Activated CD4-positive, alpha-beta T cell treated with anti-CD3 and anti-CD28 coated beads, Interleukin-2, amount 50 U/mL, for 24 hours (primary cell): ENCODE data around the gene NAT16.
"Not testable (repeated sequence)": the region's sequence is repeated elsewhere in the genome, so short reads cannot be mapped to it uniquely, and the experiment has no call there.

ENCODE experiments used
- DNase-seq, 2 donors: peaks; one replicate each; pipeline ENCODE4 v3.0.0-alpha.2; 2020; ENCODE audit warnings: low read depth in 1 of 2, low spot score in 1 of 2

The NAT16 gene

GRCh38 chr7:101128040-101128834, 51.9 kb downstream of the NAT16 start:
- DNase-seq: no peak

- DNase-seq: no peak
Measured at GRCh38 chr7:101127460-101128039, 52.5 kb downstream of the NAT16 start.

GRCh38 chr7:101126651-101127459, 53.2 kb downstream of the NAT16 start, which contains the start of gene SERPINE1:
TSS of gene SERPINE1 (plus strand) at chr7:101127104. CDS start at chr7:101128394, 1,290 bp downstream.
- peak in 1 of 2 donors; percentile 21 for DNase-seq

- no peak for DNase-seq
Measured at GRCh38 chr7:101125989-101126650, 54.0 kb downstream of the NAT16 start.

- DNase-seq: no peak
Measured at GRCh38 chr7:101124376-101125056, 55.6 kb downstream of the NAT16 start.

GRCh38 chr7:101123703-101124068, 56.4 kb downstream of the NAT16 start:
- DNase-seq: no peak

- DNase-seq: no peak
Measured at GRCh38 chr7:101122933-101123702, 57.0 kb downstream of the NAT16 start.

GRCh38 chr7:101121991-101122932, 57.8 kb downstream of the NAT16 start:
- no peak for DNase-seq

- DNase-seq: not testable (repeated sequence)
Measured at GRCh38 chr7:101121631-101121990, 58.5 kb downstream of the NAT16 start.
